ENCODE data around the gene ABCB9. TPM values are rescaled to one million over a fixed set of nuclear protein-coding genes. Genes with fewer than 3 reads are reported as not detected.
"Not testable (repeated sequence)": the region's sequence is repeated elsewhere in the genome, so short reads cannot be mapped to it uniquely, and the experiment has no call there.

The ABCB9 gene
- total RNA-seq, 1 experiment from 2014 or later, result 6.7 TPM

GRCh38 chr12:122894193-122895121, 71.8 kb downstream of the ABCB9 start:
- no peaks in the 10 kb centered on the region for H3K27me3 Mint-ChIP-seq (ENCODE audit: insufficient read depth, unreplicated experiment)
- Histone ChIP-seq H3K9me3 (no peaks in the 10 kb centered on the region), H3K36me3 (ENCODE audit: control insufficient read depth, insufficient read depth, low read length) (no peaks in the 10 kb centered on the region), H3K27me3 (replicated peaks; ENCODE audit: control insufficient read depth, insufficient read depth, low read length) (no peaks in the 10 kb centered on the region), H3K4me3 (ENCODE audit: low read depth, low read length) (peak overlapping the region; percentile 66), H3K4me1 (peaks cover 26% of the 10 kb centered on the region)
- no peaks in the 10 kb centered on the region for H3K9me3 Mint-ChIP-seq (ENCODE audit: unreplicated experiment)
- CTCF ChIA-PET, result no interaction called here
- H3K36me3 Mint-ChIP-seq (ENCODE audit: insufficient read depth, unreplicated experiment), result peaks cover 17% of the 10 kb centered on the region
- POLR2A ChIA-PET, result interaction anchor here (0.5 kb wide), 2 partner anchors 68 to 87 kb away, joined by 4 read pairs; no protein-coding TSS in a partner anchor
- no peak for TF ChIP-seq CTCF (IDR thresholded peaks at IDR 0.05; ENCODE audit: insufficient read depth in 1 of 2, low read depth in 1 of 2, low read length in 1 of 2, severe bottlenecking in 1 of 2, unreplicated experiment in 1 of 2)
- H3K4me1 Mint-ChIP-seq (ENCODE audit: low read depth, unreplicated experiment), result peaks cover 20% of the 10 kb centered on the region
- DNase-seq, result no peak
- H3K4me3 Mint-ChIP-seq (ENCODE audit: unreplicated experiment), result peak overlapping the region; percentile 93
- intact Hi-C loops (cut with micrococcal nuclease; ENCODE audit: unreplicated experiment), result no loop called here
- BruUV-seq (replicated peaks), result no TSS peak
- peak overlapping the region; percentile 95 for H3K27ac Mint-ChIP-seq (ENCODE audit: unreplicated experiment)

GRCh38 chr12:122893208-122894153, 72.8 kb downstream of the ABCB9 start:
- CTCF ChIA-PET, result no interaction called here
- Mint-ChIP-seq H3K27ac (ENCODE audit: unreplicated experiment) (no peak overlapping the region), H3K4me3 (ENCODE audit: unreplicated experiment) (peak overlapping the region; percentile 3), H3K4me1 (ENCODE audit: low read depth, unreplicated experiment) (peaks cover 25% of the 10 kb centered on the region), H3K27me3 (ENCODE audit: insufficient read depth, unreplicated experiment) (no peaks in the 10 kb centered on the region), H3K9me3 (ENCODE audit: unreplicated experiment) (no peaks in the 10 kb centered on the region), H3K36me3 (ENCODE audit: insufficient read depth, unreplicated experiment) (peaks cover 17% of the 10 kb centered on the region)
- Histone ChIP-seq H3K9me3 (no peaks in the 10 kb centered on the region), H3K36me3 (ENCODE audit: control insufficient read depth, insufficient read depth, low read length) (no peaks in the 10 kb centered on the region), H3K4me3 (ENCODE audit: low read depth, low read length) (no peak overlapping the region), H3K4me1 (peaks cover 29% of the 10 kb centered on the region), H3K27me3 (replicated peaks; ENCODE audit: control insufficient read depth, insufficient read depth, low read length) (no peaks in the 10 kb centered on the region)
- POLR2A ChIA-PET, result interaction anchor here (0.5 kb wide), 2 partner anchors 67 to 88 kb away, joined by 4 read pairs; no protein-coding TSS in a partner anchor
- intact Hi-C loops (cut with micrococcal nuclease; ENCODE audit: unreplicated experiment), result no loop called here
- DNase-seq, result no peak
- TF ChIP-seq CTCF (IDR thresholded peaks at IDR 0.05; ENCODE audit: insufficient read depth in 1 of 2, low read depth in 1 of 2, low read length in 1 of 2, severe bottlenecking in 1 of 2, unreplicated experiment in 1 of 2), result no peak
- BruUV-seq (replicated peaks), result TSS peak; percentile 13

- CTCF ChIA-PET; BruUV-seq (replicated peaks); H3K9me3 Mint-ChIP-seq (ENCODE audit: unreplicated experiment); H3K36me3 ChIP-seq (ENCODE audit: control insufficient read depth, insufficient read depth, low read length); H3K27me3 Mint-ChIP-seq (ENCODE audit: insufficient read depth, unreplicated experiment); H3K27ac Mint-ChIP-seq (ENCODE audit: unreplicated experiment); intact Hi-C loops (cut with micrococcal nuclease; ENCODE audit: unreplicated experiment); H3K4me3 Mint-ChIP-seq (ENCODE audit: unreplicated experiment); H3K4me3 ChIP-seq (ENCODE audit: low read depth, low read length); H3K9me3 ChIP-seq; DNase-seq; H3K27me3 ChIP-seq (replicated peaks; ENCODE audit: control insufficient read depth, insufficient read depth, low read length); POLR2A ChIA-PET: not testable (repeated sequence)
- H3K4me1 ChIP-seq, result peaks cover 36% of the 10 kb centered on the region
- Mint-ChIP-seq H3K4me1 (ENCODE audit: low read depth, unreplicated experiment) (peaks cover 32% of the 10 kb centered on the region), H3K36me3 (ENCODE audit: insufficient read depth, unreplicated experiment) (peaks cover 17% of the 10 kb centered on the region)
Observed at GRCh38 chr12:122892724-122893123, 73.5 kb downstream of the ABCB9 start.
